DOHH2 (cell line): ENCODE measurements around the gene ZNF865.

Experiments
- H3F3A ChIP-seq: fragments of 200-600 bp; sonication (generic), shearing (Covaris generic); 2 replicates; pipeline ENCODE4 v1.6.0; 2016; ENCODE audit warnings: antibody characterized with exemption, mild to moderate bottlenecking; ENCODE audit not compliant: control insufficient read depth, insufficient read depth
- H3K27ac ChIP-seq: fragments of 200-600 bp; sonication (generic); 2 replicates; pipeline ENCODE4 v1.5.1; 2014; ENCODE audit warnings: low read depth, mild to moderate bottlenecking, low read length, moderate library complexity
- H3K27me3 ChIP-seq: fragments of 200-600 bp; sonication (generic); 2 replicates; pipeline ENCODE4 v1.6.1; 2014; ENCODE audit warnings: mild to moderate bottlenecking, low read length, mixed read lengths; ENCODE audit not compliant: control insufficient read depth
- H3K36me3 ChIP-seq: fragments of 200-600 bp; sonication (generic); 2 replicates; pipeline ENCODE4 v1.6.1; 2014; ENCODE audit warnings: mild to moderate bottlenecking, low read length, moderate library complexity, mixed read lengths; ENCODE audit not compliant: control insufficient read depth
- H3K4me1 ChIP-seq: fragments of 200-600 bp; sonication (generic); 2 replicates; pipeline ENCODE4 v1.6.1; 2014; ENCODE audit warnings: mild to moderate bottlenecking, low read length, mixed read lengths; ENCODE audit not compliant: control insufficient read depth
- H3K4me2 ChIP-seq: fragments of 200-600 bp; sonication (generic); 2 replicates; pipeline ENCODE4 v1.6.0; 2014; ENCODE audit warnings: mild to moderate bottlenecking, low read length, moderate library complexity
- H3K4me3 ChIP-seq: fragments of 200-600 bp; sonication (generic); 2 replicates; pipeline ENCODE4 v1.5.1; 2014; ENCODE audit warnings: mild to moderate bottlenecking, low read length, mixed read lengths
- H3K79me2 ChIP-seq: fragments of 200-600 bp; sonication (generic); 2 replicates; pipeline ENCODE4 v1.6.1; 2014; ENCODE audit warnings: mild to moderate bottlenecking, low read length, mixed read lengths; ENCODE audit not compliant: control insufficient read depth
- H3K9me2 ChIP-seq: fragments of 200-600 bp; sonication (generic); replicated peaks from 2 replicates; pipeline ENCODE4 v1.6.1; 2014; ENCODE audit warnings: mild to moderate bottlenecking, low read length, mixed read lengths; ENCODE audit not compliant: control insufficient read depth
- H3K9me3 ChIP-seq: fragments of 200-600 bp; sonication (generic); 2 replicates; pipeline ENCODE4 v1.6.1; 2014; ENCODE audit warnings: antibody characterized with exemption, low read length, mixed read lengths; ENCODE audit not compliant: control insufficient read depth, insufficient read depth
- H4K20me1 ChIP-seq: fragments of 200-600 bp; sonication (generic); 2 replicates; pipeline ENCODE4 v1.6.0; 2014; ENCODE audit warnings: low read depth, mild to moderate bottlenecking, antibody characterized with exemption, low read length, moderate library complexity; ENCODE audit not compliant: control insufficient read depth, insufficient read depth
- EZH2phosphoT487 ChIP-seq: fragments of 200-600 bp; sonication (generic); IDR thresholded peaks from 2 replicates; pipeline ENCODE4 v1.6.1; 2017; ENCODE audit warnings: borderline replicate concordance, mild to moderate bottlenecking, antibody characterized with exemption, low read length, moderate library complexity, mixed read lengths
- TF ChIP-seq, protein P1 (sequence below): fragments of 200-600 bp; sonication (generic); IDR thresholded peaks from one replicate; pipeline ENCODE4 v1.5.1; 2014; ENCODE audit warnings: antibody characterized with exemption, mild to moderate bottlenecking, low read depth, low read length; ENCODE audit not compliant: poor library complexity, severe bottlenecking

Gene ZNF865

DNA sequence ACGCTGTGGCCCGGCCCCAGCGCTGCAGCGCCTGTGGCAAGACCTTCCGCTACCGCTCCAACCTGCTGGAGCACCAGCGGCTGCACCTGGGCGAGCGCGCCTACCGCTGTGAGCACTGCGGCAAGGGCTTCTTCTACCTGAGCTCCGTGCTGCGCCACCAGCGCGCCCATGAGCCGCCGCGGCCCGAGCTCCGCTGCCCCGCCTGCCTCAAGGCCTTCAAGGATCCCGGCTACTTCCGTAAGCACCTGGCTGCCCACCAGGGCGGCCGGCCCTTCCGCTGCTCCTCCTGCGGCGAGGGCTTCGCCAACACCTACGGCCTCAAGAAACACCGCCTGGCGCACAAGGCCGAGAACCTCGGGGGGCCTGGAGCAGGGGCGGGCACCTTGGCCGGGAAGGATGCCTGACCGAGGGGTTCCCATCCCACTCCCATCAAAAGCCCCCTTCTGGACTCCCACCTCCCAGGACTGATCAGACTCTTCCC is 11.0 kb downstream of the ZNF865 start:
- no peaks in the 10 kb centered on the region for H3K9me2 ChIP-seq
- no peak overlapping the region for H3K27ac ChIP-seq
- no peak overlapping the region for H3K4me3 ChIP-seq
- no peak overlapping the region for H3K4me2 ChIP-seq
- peaks cover 21% of the 10 kb centered on the region for H3K36me3 ChIP-seq
- H3K79me2 ChIP-seq: peaks cover 18% of the 10 kb centered on the region
- 0 out of 2 replicates have a peak, but pooled peaks cover 2% of the 10 kb centered on the region for H3F3A ChIP-seq
- no peaks in the 10 kb centered on the region for H3K9me3 ChIP-seq
- no peak for TF ChIP-seq EZH2phosphoT487
- TF ChIP-seq, protein P1, sequence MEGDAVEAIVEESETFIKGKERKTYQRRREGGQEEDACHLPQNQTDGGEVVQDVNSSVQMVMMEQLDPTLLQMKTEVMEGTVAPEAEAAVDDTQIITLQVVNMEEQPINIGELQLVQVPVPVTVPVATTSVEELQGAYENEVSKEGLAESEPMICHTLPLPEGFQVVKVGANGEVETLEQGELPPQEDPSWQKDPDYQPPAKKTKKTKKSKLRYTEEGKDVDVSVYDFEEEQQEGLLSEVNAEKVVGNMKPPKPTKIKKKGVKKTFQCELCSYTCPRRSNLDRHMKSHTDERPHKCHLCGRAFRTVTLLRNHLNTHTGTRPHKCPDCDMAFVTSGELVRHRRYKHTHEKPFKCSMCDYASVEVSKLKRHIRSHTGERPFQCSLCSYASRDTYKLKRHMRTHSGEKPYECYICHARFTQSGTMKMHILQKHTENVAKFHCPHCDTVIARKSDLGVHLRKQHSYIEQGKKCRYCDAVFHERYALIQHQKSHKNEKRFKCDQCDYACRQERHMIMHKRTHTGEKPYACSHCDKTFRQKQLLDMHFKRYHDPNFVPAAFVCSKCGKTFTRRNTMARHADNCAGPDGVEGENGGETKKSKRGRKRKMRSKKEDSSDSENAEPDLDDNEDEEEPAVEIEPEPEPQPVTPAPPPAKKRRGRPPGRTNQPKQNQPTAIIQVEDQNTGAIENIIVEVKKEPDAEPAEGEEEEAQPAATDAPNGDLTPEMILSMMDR: no peak
- peaks cover 7% of the 10 kb centered on the region for H3K4me1 ChIP-seq
- no peaks in the 10 kb centered on the region for H3K27me3 ChIP-seq
- no peaks in the 10 kb centered on the region for H4K20me1 ChIP-seq

- peaks cover 21% of the 10 kb centered on the region for H3K36me3 ChIP-seq
- no peak overlapping the region for H3K4me3 ChIP-seq
- H3K9me2 ChIP-seq: no peaks in the 10 kb centered on the region
- H3K9me3 ChIP-seq: no peaks in the 10 kb centered on the region
- no peaks in the 10 kb centered on the region for H3K27me3 ChIP-seq
- peaks cover 8% of the 10 kb centered on the region for H3K79me2 ChIP-seq
- H3K27ac ChIP-seq: no peak overlapping the region
- no peak overlapping the region for H3K4me2 ChIP-seq
- 0 out of 2 replicates have a peak, but pooled peaks cover 2% of the 10 kb centered on the region for H3F3A ChIP-seq
- TF ChIP-seq, protein P1: no peak
- no peak for TF ChIP-seq EZH2phosphoT487
- H4K20me1 ChIP-seq: no peaks in the 10 kb centered on the region
- no peaks in the 10 kb centered on the region for H3K4me1 ChIP-seq
These were observed 12.0 kb downstream of the ZNF865 start for GRCh38 chr19:55617426-55617825.

DNA sequence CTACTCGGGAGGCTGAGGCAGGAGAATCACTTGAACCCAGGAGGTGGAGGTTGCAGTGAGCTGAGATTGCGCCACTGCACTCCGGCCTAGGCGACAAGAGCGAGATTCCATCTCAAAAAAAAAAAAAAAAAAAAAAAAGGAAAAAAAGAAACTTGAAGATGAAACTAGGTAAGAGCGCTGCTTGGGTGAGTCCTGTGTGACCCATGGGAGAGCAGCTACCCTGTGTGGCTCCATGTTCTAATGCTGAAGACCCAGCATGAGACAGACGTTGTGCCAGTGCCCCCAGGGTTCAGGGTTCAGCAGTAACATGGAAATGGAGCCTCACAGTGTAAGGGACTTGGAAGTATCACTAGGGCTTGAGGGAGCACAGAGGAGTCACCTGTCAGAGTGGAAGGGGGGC is 13.0 kb downstream of the ZNF865 start:
- peaks cover 2% of the 10 kb centered on the region for H3K4me1 ChIP-seq
- H4K20me1 ChIP-seq: peaks cover 1% of the 10 kb centered on the region; the same call in 1 of the 2 replicates
- no peaks in the 10 kb centered on the region for H3K79me2 ChIP-seq
- no peaks in the 10 kb centered on the region for H3K27me3 ChIP-seq
- H3K9me3 ChIP-seq: no peaks in the 10 kb centered on the region
- H3K4me2 ChIP-seq: no peak overlapping the region
- no peaks in the 10 kb centered on the region for H3K9me2 ChIP-seq
- TF ChIP-seq EZH2phosphoT487: no peak
- TF ChIP-seq, protein P1: no peak
- H3F3A ChIP-seq: peaks cover 8% of the 10 kb centered on the region
- no peak overlapping the region for H3K4me3 ChIP-seq
- peaks cover 21% of the 10 kb centered on the region for H3K36me3 ChIP-seq
- no peak overlapping the region for H3K27ac ChIP-seq
